Activated CD4-positive, alpha-beta T cell treated with anti-CD3 and anti-CD28 coated beads for 48 hours (primary cell): ENCODE data around the gene SLC9A2.

Experiments used
- DNase-seq: peaks from one replicate; pipeline ENCODE4 v3.0.0-alpha.2; 2020

SLC9A2 gene

DNA sequence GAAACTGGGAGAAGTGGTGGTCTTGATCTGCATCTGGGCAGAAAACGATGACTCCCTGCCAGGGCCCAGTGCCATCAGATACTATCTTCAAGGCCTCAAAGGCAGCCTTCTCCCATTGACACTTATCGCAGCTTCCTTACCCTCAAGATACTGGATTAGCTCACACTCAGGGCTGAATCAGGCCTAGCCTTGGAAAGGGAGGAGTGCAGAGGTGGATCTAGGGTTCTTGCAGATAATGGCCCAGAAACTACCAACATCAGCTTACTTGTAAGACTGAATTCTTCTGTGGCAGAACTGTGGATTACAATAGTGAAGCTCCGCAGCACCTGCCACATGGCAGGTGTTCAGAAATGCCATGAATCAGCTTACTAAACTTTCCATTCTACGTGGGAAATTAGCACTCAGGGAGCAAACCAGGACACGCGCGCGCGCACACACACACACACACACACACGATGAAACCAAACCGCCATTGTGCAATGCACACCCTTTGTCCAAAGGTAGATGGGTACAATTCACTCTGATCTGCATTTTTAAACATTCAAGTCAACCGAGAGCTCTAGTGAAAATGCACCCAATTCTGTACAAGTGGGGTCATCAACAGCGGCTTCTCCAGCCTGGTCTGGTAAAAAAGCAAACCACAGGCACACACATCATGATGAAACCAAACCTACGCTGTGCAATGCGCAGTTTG is 116.2 kb downstream of the SLC9A2 start:
- DNase-seq, result peak; percentile 14

DNA sequence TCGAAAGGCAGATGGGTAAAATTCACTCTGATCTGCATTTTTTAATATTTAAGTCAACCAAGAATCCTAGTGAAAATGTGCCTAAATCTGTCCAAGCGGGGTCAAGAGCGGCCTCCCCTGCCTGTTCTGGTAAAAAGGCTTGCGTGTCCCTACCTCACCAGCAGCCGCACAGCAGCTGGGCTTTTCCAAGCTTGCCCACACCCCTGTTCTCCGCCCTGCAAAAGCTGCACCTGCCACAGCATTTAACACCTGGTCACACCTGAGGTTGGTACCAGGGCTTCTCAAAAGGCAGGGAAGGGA is 116.7 kb downstream of the SLC9A2 start:
- peak; percentile 27 for DNase-seq

DNA sequence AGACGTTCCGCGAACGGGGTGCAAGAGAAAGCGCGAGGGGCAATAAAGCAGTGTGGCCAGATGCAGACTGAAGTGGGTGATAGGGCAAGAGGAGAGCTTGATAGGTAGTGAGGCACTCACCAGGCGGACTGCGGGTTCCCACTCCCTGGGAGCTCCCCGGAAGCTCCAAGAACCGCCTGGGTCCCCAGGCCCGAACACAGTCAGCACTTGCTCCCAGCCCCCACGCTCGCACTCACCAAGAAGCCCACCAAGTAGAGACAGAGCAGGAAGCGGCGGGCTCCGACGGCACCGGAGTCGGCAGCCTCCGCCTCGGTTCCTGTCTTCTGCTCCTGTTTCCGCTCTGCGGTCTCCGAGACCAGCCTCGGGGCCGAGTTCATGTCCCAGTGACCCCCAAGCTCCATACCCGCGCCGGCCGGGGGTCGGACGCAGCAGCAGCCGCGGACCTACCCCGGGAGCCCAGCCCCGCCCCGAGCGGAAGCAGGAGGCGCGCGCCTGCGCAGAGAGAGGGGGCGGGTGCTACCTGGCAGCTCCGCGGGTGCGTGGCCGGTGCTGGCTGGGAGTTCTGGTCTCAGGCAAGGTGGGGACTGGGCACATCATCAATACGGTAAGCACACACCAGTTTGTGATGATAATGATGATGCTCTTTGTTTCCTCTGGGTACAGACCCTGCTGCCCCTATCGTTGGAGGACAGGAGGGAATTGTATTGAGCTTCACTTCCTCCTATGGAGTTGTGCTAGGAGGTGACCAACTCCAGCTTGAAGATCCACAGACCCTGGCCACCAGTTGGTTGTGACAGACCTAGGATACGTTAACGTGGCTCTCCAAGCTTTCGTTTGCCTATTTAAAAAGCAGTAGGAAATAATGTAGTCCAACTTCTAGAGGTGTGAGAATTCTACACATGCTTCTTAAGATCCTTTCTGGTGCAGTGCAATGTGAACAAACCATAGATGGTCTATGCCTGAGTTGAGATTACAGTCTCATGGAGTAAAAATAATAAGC is 117.4 kb downstream of the SLC9A2 start:
- peak; percentile 89 for DNase-seq

DNA sequence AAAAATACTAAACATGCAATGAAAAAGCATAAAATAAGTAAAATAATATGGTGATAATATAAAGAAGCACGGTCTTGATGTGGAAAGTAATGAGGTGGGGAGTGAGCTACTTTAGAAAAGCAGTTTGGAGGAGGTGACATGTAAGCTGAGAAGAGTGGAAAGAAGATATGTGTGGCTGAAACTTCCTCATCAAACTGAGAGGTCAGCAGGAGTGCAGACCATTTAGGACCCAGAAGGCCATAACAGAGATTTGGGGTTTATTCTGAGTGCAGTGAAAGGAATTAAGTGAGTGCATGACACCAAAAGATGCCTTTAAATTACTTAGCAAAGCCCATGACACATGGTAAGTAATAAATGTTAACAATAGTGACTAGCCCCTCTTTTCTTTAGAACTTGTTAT is 118.1 kb downstream of the SLC9A2 start:
- no peak for DNase-seq

DNA sequence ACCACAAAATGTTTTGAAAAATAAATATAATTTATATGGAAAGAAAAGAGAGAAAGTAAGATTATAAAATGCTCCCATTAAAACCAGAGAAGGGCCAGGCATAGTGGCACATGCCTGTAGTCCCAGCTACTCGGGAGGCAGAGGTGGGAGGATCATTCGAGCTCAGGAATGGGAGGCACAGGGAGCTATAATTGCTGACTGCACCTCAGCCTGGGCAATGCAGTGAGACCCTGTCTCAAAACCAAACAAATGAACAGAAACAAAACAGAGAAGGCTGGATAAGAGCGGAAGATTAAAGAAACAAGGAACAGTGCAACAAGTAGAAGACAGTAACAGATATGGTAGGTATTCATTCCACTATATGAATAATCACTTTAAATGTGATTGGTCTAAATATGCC is 123.9 kb downstream of the SLC9A2 start:
- no peak for DNase-seq

DNA sequence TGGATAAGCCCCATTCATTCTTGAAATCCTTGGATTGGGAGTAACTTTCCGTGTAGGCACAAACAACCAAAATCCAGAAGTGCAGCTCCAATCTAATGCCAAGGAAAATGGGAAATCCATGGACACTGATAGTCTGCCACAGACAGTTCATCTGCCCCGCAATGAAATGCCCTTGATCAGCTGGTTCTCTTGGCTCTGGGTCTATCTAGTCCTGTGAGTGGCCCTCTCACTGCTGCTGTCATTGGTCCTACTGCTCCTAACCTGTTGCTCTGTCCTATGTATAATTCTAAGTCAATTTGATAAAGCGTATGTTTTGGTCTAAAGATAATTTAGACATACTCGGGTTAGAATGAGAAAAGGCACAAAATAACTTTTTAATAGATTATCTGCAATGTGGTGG is 128.8 kb downstream of the SLC9A2 start:
- no peak for DNase-seq

DNA sequence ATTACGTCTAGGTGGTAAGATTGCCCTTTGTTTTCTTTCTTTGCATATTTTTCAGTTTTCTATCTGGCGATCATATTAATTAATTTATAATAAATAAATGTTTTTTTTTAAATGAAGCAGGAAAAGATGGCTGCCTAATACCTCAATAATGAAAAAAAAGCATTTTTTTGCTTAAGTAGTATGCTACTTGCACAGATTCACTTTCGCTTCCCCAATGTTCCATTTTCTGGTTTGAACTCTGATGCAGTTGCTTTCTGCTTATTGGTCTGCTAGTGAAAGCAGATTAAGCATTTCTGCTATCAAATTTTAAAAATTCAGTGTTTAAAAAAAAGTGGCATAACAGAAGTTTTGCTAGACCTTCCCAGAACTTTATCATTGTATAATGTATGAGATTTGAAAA is 130.6 kb downstream of the SLC9A2 start:
- no peak for DNase-seq

DNA sequence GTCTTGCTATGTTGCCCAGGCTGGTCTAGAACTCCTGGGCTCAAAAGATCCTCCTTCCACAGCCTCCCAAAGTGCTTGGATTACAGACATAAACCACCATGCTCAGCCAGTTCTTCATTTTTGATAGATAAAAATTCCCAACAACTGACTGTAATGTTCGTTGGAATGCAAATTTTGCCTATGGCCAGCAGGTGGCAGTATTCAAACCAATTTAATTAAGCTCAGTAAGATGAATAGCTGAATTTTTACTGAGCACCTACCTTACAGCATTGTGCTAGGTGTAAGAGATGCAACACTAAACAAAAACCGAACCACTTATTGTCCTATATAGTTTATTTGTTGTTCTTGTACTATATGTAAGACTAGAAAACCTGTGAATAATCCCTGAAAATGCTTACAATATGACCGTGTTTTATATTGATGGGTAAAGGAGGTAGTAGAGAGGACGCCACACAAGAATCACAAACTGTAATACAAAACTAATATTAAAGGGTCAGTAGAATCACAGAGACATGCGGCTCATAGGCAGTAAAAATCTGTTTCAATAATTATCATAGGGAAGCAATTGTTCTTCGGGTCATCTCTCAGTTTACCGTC is 134.3 kb downstream of the SLC9A2 start:
- peak; percentile 24 for DNase-seq

DNA sequence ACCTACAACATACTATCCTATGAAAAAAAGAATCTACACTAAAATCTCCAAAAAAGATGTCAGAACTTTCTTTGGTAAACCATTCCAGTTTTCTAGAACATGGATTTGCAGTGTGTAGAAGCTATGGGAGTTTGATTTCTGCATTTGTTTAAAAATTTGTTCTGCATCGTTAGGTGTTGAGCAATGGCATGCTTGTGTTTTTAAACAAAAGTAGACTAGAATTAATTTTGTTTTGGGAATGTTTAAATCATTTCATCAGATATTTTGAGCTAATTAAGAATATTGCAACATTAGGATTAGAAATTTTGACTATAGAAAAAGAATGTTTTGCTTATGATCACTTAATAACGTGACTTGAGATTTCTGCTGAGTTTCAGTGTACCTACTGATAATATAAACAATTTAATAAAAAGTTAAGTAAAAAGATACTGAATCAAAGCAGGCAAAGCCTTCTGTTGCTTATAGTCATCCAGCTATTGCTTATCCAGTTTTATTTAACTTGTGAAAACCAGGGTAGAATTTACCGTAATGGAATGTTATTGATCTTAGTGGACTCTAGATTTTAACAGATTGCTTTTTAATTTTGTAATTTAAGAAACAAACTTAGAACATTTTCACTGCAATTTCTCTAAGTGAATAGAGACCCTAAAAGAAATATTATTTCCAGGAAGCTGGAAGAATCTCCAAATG is 135.2 kb downstream of the SLC9A2 start:
- no peak for DNase-seq

DNA sequence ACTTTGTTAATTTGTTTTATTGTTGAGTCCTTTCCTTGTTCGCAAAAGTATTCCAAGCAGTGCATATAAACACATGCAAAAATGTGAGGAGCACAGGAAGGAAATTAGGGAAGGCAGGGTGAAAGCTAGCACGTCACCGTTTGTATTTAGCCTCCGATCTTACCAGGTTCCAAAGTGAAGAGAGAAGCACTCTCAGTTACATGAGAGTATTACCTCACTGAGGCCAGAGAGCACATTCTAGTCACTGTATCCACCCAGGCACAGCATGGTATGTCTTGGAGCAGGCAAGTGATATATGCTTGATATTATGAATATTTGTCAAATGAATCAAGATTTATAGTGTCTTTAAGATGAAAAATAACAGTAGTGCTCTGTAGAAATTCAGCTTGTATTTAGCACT is 135.9 kb downstream of the SLC9A2 start:
- DNase-seq, result no peak

DNA sequence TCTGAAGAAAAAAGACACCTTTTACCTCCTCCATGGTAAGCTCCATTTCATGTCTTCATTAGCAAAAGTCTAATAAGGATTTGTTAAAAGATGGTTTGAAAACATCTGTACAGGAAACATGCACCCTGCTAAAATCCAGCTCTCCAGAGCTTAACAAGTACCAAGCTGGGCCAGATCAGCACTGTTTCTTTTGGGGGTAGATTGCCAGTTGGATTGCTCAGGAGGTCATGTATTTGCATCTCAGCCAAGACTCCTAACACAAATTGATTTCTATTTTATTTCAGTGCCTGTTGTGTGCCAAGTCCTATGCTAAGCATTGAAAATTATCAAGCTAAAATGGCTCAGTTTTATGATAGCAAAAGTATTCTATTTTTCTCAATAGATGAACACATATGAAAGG is 139.1 kb downstream of the SLC9A2 start:
- no peak for DNase-seq
